HG02885 (cell line): Measurements from ENCODE around the gene TGM4.
"Not testable (repeated sequence)": the region's sequence is repeated elsewhere in the genome, so short reads cannot be mapped to it uniquely, and the experiment has no call there.

ENCODE experiments used
- ATAC-seq: cut with Tn5 transposase; IDR thresholded peaks from one replicate; pipeline ENCODE4 v1.9.1; 2021; ENCODE audit warnings: mild to moderate bottlenecking; ENCODE audit not compliant: unreplicated experiment, poor library complexity

TGM4 gene

GRCh38 chr3:44874308-44874707 lies at the start of gene TGM4:
TSS of gene TGM4 (plus strand) at chr3:44874608. CDS start at chr3:44874679, 71 bp downstream.
- no peak for ATAC-seq

DNA sequence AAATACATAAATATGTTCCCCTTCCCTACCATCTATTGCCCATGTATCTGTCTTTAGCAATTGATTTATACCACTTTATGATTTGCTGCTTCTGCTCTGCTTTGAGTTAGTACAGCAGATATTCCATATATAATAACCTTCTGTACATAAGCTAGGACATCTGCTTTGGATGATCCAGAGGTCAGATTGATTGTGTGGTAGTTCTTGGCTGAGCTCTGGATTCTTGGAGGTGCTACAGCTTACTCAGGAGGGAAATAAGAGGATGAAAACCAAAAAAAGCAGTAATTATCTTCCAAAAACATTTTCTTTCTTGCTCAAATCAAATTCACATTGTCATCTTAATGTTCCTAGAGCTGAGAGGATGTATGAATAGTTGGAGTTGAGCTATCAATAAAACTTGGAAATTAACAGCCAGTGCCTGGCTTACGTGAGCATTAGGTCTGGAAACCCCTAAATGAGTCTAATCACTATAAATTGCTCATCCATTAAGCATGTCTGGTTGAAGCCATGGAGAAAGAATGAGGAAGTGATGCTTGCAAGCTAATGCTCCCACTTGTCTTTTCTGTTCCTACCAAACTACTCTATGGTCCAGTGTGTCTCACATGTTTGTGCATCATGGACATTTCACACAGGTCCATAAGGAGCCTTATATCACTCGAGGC lies 49.0 kb upstream of the TGM4 start:
- no peak for ATAC-seq

DNA sequence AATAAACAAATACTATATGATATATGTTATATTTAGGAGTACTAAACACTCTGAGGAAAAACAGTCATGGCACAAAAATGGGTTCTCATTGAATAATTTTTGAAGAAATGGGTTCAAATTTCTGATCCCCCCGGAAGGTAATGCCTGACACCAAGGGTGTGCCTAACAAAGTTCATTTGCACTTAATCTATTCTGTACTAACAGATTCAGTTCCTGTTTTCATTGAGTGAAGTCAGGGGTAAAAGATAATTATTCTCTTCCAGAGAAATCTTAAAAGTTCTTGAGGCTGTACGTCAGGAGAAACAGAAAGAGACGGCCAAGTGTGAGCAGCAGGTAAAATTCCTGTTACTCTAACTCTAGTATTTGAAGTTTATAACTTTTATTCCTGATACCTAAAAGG lies 47.2 kb upstream of the TGM4 start:
- ATAC-seq = no peak

DNA sequence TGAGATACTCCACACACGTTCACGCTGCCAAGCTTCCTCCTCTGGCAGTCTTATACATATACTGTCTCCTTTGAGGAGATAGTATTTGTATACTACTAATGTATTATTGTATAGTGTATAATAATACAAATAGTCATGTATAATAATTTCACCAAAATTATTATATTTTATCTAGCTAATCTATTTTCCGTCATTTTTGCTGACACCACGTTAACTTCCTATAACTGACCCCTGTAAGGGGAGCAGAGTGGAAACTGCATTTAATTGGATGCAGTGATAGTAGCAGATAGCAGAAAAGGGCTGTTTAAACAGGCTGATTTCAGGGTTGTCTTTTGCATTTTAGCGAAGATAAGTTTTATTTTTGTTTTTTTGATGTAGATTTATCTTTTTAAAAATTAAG lies 43.2 kb upstream of the TGM4 start:
- no peak for ATAC-seq

GRCh38 chr3:44832032-44832431 lies 42.4 kb upstream of the TGM4 start:
- no peak for ATAC-seq

DNA sequence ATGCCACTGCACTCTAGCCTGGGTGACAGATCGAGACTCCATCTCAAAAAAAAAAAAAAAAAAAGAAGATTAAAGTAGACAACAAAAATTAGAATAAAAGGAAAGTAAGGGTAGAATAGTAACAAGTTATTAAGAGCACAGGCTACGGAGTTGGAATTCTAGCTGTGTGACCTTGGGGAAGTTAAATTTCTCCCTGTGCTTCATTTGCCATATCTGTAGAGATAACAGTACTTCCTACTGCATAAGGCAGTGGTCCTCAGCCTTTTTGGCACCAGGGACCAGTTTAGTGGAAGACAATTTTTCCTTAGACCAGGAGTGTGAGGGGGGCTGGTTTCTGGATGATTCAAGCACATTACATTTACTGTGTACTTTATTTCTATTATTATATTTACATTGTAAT lies 41.4 kb upstream of the TGM4 start:
- no peak for ATAC-seq

DNA sequence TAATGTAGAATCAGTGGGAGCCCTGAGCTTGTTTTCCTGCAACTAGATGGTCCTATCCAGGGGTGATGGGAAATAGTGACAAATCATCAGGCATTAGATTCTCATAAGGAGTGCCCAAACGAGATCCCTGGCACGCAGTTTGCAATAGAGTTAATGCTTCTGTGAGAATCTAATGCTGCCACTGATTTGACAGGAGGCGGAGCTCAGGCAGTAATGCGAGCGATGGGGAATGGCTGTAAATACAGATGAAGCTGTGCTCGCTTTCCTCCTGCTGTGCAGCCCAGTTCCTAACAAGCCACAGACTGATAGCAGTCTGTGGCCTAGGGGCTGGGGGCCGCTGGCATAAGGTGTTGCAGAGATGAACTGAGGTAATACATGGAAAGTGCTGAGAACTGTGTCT lies 41.0 kb upstream of the TGM4 start:
- ATAC-seq = no peak

GRCh38 chr3:44835684-44836083 lies 38.7 kb upstream of the TGM4 start:
- ATAC-seq = no peak

DNA sequence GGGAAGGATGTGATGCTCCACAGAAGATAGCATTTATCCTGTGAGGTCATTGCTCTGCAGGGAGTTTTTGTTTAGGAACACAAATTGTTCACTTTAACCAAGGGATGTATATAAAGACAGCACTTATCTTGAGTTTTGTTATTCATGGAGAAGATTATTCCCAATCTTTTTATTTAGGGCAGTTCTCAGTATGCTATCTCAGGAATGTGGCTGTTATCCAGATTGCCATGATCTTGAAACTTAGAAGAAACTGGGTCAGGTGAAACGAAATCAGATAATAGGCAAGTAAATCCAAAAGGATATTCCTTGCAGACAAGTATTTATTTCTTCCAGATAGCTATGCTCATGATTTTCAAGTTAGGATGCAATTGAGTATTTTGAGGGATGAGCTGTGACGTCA lies 32.0 kb upstream of the TGM4 start:
- ATAC-seq = no peak

- no peak for ATAC-seq
These were observed 28.6 kb upstream of the TGM4 start for GRCh38 chr3:44845528-44846520.

- no peak for ATAC-seq
These were observed 25.8 kb upstream of the TGM4 start for GRCh38 chr3:44848634-44849033.

GRCh38 chr3:44856663-44857062 lies 17.7 kb upstream of the TGM4 start:
- ATAC-seq = not testable (repeated sequence)

DNA sequence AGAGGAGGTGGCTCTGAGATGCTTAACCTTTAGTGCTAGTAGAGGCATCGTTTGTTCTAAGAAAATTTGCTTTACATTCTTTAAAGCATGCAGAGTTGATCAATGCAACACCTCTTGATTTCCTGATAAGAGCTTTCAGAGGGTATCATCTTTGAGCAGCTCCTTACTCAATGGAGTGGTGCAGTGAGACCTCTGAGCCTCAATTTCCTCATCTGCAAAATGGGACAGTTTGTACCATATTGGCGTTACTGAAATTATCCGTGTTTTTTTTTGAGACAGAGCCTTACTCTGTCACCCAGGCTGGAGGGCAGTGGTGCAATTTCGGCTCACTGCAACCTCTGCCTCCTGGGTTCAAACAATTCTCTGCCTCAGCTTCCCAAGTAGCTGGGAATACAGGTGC lies 14.3 kb upstream of the TGM4 start:
- no peak for ATAC-seq

DNA sequence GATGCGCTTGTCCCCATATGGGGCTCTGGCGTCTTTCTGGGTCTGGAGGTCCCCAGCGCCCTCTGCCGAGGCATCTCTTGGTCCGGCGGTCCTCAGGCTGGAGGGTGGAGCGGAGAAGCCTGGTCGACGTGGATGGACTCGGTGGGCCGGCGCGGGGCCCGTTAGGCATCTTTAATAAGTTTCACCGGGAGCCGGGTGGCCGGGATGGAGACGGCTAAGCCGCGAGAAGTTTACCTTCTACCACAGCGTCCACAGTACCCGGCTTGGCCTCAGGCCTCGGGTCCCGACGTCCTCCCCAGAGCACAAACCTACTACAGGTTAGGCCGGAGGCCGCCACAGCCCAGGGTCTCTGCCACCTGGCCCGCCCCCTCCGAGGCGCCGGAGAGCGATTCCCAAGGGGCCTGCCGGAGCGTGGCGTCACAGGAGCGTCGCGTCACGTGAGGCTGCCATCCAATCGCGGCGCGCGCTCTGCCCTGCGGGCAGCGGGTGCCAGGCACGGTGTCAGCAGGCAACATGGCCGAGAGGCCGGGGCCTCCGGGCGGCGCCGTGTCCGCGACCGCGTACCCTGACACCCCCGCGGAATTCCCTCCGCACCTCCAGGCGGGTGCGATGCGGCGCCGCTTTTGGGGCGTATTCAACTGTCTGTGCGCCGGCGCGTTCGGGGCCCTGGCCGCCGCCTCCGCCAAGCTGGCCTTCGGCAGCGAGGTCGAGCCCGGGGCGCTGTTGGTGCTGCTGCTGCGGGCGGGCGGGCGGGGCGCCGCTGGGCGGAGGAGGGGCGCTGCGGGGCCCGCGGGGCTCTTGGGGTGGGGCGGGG lies 12.8 kb upstream of the TGM4 start, which contains the start of gene TMEM42:
Gene TMEM42 (plus strand): TSS at position 501 of the 814 bp plus-strand sequence. CDS start 13 bp downstream, at position 514.
- peak; percentile 95 for ATAC-seq

DNA sequence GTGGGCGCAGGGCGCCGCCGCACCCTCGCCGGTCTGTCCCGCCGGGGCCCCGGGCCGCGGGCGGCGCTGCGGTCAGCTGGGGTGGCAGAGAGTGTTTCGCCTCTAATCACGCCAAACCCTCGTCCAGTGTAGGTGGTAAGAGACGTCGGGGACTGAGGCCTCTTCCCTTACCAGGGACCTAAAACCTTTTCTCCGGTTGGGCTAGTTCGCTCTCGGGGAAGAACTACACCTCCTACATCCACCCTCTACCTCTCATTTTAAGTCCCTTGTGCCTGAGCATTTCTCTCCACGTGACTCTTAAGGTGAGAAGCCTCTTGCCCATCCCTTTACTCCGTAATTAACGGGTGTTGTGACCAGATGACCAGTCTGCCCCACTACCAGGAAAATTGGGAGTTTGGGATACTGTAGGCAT lies 12.2 kb upstream of the TGM4 start:
- peak; percentile 43 for ATAC-seq

- ATAC-seq = no peak
These were observed 9.0 kb upstream of the TGM4 start for GRCh38 chr3:44865272-44866035.

- ATAC-seq = no peak
These were observed 6.8 kb upstream of the TGM4 start for GRCh38 chr3:44867421-44868111.

GRCh38 chr3:44870375-44871061 lies 3.9 kb upstream of the TGM4 start:
- no peak for ATAC-seq

- ATAC-seq = no peak
These were observed 1.2 kb downstream of the TGM4 start for GRCh38 chr3:44875596-44875995.
